ENCODE results near the gene RBM4B.

Gene RBM4B

DNA sequence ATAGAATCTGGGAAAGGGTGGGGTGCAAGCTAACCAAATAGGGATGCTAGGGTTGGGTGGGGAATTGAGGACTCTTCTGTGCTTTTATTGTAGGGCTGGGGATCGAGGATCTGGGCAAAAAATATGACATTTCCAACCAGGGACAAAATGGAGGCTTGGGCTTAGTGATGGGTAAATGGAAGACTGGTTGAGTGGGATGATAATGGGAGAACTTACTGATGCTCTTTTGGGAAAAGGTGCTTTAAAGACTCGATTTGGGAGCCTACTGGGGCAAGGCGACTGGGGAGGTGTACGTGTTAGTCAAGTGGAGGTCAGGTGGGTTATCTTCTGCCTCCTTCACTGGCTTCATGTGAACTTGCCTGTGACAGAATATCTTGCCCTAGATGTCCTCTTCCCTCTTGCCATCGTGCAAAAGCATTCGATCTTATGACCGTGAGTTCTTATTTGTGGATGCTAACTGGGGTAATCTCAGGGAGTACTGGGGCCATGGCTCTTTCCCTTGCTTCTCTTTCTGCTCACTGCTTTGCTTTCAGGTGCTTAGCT is 49.6 kb downstream of the RBM4B start:
- H3K27me3 ChIP-seq (ENCODE audit: insufficient read depth, low read length, poor library complexity): no peaks in the 10 kb centered on the region
- H3K4me3 ChIP-seq (ENCODE audit: low read depth in 1 of 2, low read length in 2 of 2): no peak overlapping the region
- no peak overlapping the region for H3K27ac ChIP-seq (ENCODE audit: low read length)
- peaks cover 100% of the 10 kb centered on the region for H3K79me2 ChIP-seq (ENCODE audit: insufficient read depth, low read length)
- peaks cover 97% of the 10 kb centered on the region for H3K36me3 ChIP-seq (ENCODE audit: insufficient read depth, low read length)
- no peak overlapping the region for H3K9ac ChIP-seq (ENCODE audit: low read depth, low read length)
- H3K9me3 ChIP-seq (ENCODE audit: insufficient read depth, low read length, severe bottlenecking): no peaks in the 10 kb centered on the region
- ATAC-seq (ENCODE audit: insufficient read depth, low read depth) (no peak), DNase-seq (no peak)
- no peak overlapping the region for H3K4me2 ChIP-seq (ENCODE audit: insufficient read depth, low read length)
- no peak overlapping the region for H2AFZ ChIP-seq (ENCODE audit: low read depth, low read length)
- TF ChIP-seq, protein P1, sequence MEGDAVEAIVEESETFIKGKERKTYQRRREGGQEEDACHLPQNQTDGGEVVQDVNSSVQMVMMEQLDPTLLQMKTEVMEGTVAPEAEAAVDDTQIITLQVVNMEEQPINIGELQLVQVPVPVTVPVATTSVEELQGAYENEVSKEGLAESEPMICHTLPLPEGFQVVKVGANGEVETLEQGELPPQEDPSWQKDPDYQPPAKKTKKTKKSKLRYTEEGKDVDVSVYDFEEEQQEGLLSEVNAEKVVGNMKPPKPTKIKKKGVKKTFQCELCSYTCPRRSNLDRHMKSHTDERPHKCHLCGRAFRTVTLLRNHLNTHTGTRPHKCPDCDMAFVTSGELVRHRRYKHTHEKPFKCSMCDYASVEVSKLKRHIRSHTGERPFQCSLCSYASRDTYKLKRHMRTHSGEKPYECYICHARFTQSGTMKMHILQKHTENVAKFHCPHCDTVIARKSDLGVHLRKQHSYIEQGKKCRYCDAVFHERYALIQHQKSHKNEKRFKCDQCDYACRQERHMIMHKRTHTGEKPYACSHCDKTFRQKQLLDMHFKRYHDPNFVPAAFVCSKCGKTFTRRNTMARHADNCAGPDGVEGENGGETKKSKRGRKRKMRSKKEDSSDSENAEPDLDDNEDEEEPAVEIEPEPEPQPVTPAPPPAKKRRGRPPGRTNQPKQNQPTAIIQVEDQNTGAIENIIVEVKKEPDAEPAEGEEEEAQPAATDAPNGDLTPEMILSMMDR (IDR thresholded peaks at IDR 0.05; ENCODE audit: borderline replicate concordance, extremely low read depth, low read length, poor library complexity, severe bottlenecking): no peak
- no peak for TF ChIP-seq EZH2 (IDR thresholded peaks at IDR 0.05; ENCODE audit: borderline replicate concordance, low read depth, low read length, severe bottlenecking)
- peaks cover 43% of the 10 kb centered on the region for H3K4me1 ChIP-seq (ENCODE audit: insufficient read depth, low read length)
- peaks cover 94% of the 10 kb centered on the region for H4K20me1 ChIP-seq (ENCODE audit: insufficient read depth, low read length)

GRCh38 chr11:66626926-66627325 is 50.8 kb downstream of the RBM4B start:
- no peak for TF ChIP-seq EZH2 (IDR thresholded peaks at IDR 0.05; ENCODE audit: borderline replicate concordance, low read depth, low read length, severe bottlenecking)
- TF ChIP-seq, protein P1 (IDR thresholded peaks at IDR 0.05; ENCODE audit: borderline replicate concordance, extremely low read depth, low read length, poor library complexity, severe bottlenecking): no peak

DNA sequence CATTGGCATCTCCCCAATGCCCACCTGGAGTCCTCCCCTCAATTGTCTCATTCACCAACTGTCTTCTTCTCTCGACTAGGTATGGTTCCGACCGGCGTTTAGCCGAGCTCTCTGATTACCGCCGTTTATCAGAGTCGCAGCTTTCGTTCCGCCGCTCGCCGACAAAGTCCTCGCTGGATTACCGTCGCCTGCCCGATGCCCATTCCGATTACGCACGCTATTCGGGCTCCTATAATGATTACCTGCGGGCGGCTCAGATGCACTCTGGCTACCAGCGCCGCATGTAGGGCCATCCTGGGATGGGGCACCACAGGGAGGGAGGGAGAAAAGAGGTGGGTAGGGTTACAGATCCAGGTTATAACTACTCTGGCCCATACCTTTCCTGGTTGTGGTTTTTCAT is 51.3 kb downstream of the RBM4B start:
- DNase-seq: no peak

More at GRCh38 chr11:66626926-66627325, 50.8 kb downstream of the RBM4B start:
- Histone ChIP-seq H3K4me1 (ENCODE audit: insufficient read depth, low read length) (peaks cover 51% of the 10 kb centered on the region), H3K79me2 (ENCODE audit: insufficient read depth, low read length) (peaks cover 100% of the 10 kb centered on the region), H3K27me3 (ENCODE audit: insufficient read depth, low read length, poor library complexity) (no peaks in the 10 kb centered on the region), H3K9me3 (ENCODE audit: insufficient read depth, low read length, severe bottlenecking) (no peaks in the 10 kb centered on the region), H4K20me1 (ENCODE audit: insufficient read depth, low read length) (peaks cover 95% of the 10 kb centered on the region), H3K4me3 (ENCODE audit: low read depth in 1 of 2, low read length in 2 of 2) (no peak overlapping the region), H3K27ac (ENCODE audit: low read length) (no peak overlapping the region), H3K36me3 (ENCODE audit: insufficient read depth, low read length) (peaks cover 97% of the 10 kb centered on the region), H3K9ac (ENCODE audit: low read depth, low read length) (no peak overlapping the region), H2AFZ (ENCODE audit: low read depth, low read length) (no peak overlapping the region), H3K4me2 (ENCODE audit: insufficient read depth, low read length) (no peak overlapping the region)
- ATAC-seq (ENCODE audit: insufficient read depth, low read depth): no peak
- DNase-seq: no peak

More for the DNA sequence above, 51.3 kb downstream of the RBM4B start:
- no peak overlapping the region for H3K27ac ChIP-seq (ENCODE audit: low read length)
- H3K4me2 ChIP-seq (ENCODE audit: insufficient read depth, low read length): no peak overlapping the region
- ATAC-seq (ENCODE audit: insufficient read depth, low read depth): no peak
- no peaks in the 10 kb centered on the region for H3K9me3 ChIP-seq (ENCODE audit: insufficient read depth, low read length, severe bottlenecking)
- peaks cover 100% of the 10 kb centered on the region for H3K79me2 ChIP-seq (ENCODE audit: insufficient read depth, low read length)
- no peak for TF ChIP-seq EZH2 (IDR thresholded peaks at IDR 0.05; ENCODE audit: borderline replicate concordance, low read depth, low read length, severe bottlenecking)
- TF ChIP-seq, protein P1 (IDR thresholded peaks at IDR 0.05; ENCODE audit: borderline replicate concordance, extremely low read depth, low read length, poor library complexity, severe bottlenecking): no peak
- peaks cover 54% of the 10 kb centered on the region for H3K4me1 ChIP-seq (ENCODE audit: insufficient read depth, low read length)
- H3K27me3 ChIP-seq (ENCODE audit: insufficient read depth, low read length, poor library complexity): no peaks in the 10 kb centered on the region
- no peak overlapping the region for H2AFZ ChIP-seq (ENCODE audit: low read depth, low read length)
- peaks cover 97% of the 10 kb centered on the region for H3K36me3 ChIP-seq (ENCODE audit: insufficient read depth, low read length)
- no peak overlapping the region for H3K4me3 ChIP-seq (ENCODE audit: low read depth in 1 of 2, low read length in 2 of 2)
- no peak overlapping the region for H3K9ac ChIP-seq (ENCODE audit: low read depth, low read length)
- peaks cover 96% of the 10 kb centered on the region for H4K20me1 ChIP-seq (ENCODE audit: insufficient read depth, low read length)
